ENCODE data around the gene AADACL2.

GRCh38 chr3:151707216-151707615 lies 26.5 kb upstream of the AADACL2 start:
- no peak for TF ChIP-seq NFE2L2 (conservative IDR thresholded peaks at IDR 0.05; ENCODE audit: low read length)
- TF ChIP-seq RAD21 (conservative IDR thresholded peaks at IDR 0.05 in 1 of 2, IDR thresholded peaks at IDR 0.05 in 1 of 2) = no peak
- TF ChIP-seq CTCF (IDR thresholded peaks at IDR 0.05) = no peak

All from A549 (cell line).